Heart right ventricle (tissue), 16 donors: ENCODE results near the gene AFDN. TPM values are rescaled to one million over a fixed set of nuclear protein-coding genes. Genes with fewer than 3 reads are reported as not detected.
A peak's percentile ranks its signal among the peaks of the same experiment; 100 is the strongest.

ENCODE experiments used
- ATAC-seq, 8 donors: fragments of 200-7000 bp; cut with Tn5 transposase; one replicate each; pipeline ENCODE4 v1.9.1; 2020; ENCODE audit warnings: mild to moderate bottlenecking in 8 of 8, moderate library complexity in 8 of 8, moderate number of reproducible peaks in 1 of 8
- DNase-seq, 2 donors: peaks; one replicate each; pipeline ENCODE4 v3.0.0-alpha.2; 2020
- H3K27ac ChIP-seq, 10 donors: fragments of 200-600 bp; sonication (generic) in 2 of 10; one replicate each; pipeline versions ENCODE4 v1.5.0 to v1.8.0; 2020 to 2022; ENCODE audit warnings: mild to moderate bottlenecking in 3 of 10
- H3K27me3 ChIP-seq, 7 donors: fragments of 200-600 bp; one replicate each; pipeline ENCODE4 v1.8.0; 2021 to 2022; ENCODE audit warnings: mild to moderate bottlenecking in 2 of 7
- H3K36me3 ChIP-seq, 9 donors: fragments of 200-600 bp; sonication (generic) in 1 of 9; one replicate each; pipeline versions ENCODE4 v1.5.0 to v1.8.0; 2020 to 2022; ENCODE audit warnings: mild to moderate bottlenecking in 2 of 9
- H3K4me1 ChIP-seq, 9 donors: fragments of 200-600 bp; sonication (generic) in 1 of 9; one replicate each; pipeline versions ENCODE4 v1.5.0 to v1.8.0; 2020 to 2022; ENCODE audit warnings: mild to moderate bottlenecking in 4 of 9
- H3K4me3 ChIP-seq, 10 donors: fragments of 200-600 bp; sonication (generic) in 2 of 10; one replicate each; pipeline versions ENCODE4 v1.5.0 to v1.8.0; 2020 to 2022; ENCODE audit warnings: mild to moderate bottlenecking in 7 of 10, moderate library complexity in 2 of 10
- H3K9me3 ChIP-seq, 11 donors: fragments of 200-600 bp in 10 of 11; sonication (generic) in 2 of 11; one replicate each; pipeline versions ENCODE4 v1.5.0 to v1.8.0; 2013 to 2022; ENCODE audit warnings: mild to moderate bottlenecking in 2 of 11, control low read depth in 1 of 11, moderate library complexity in 1 of 11
- WGBS, 2 donors: extraction: QIAGEN DNeasy Blood & Tissue Kit; methylation state at CpG; one replicate each; pipeline ENCODE4 v1.1.7; 2013; ENCODE audit warnings: inconsistent platforms in 1 of 2; 5-methylcytosine and 5-hydroxymethylcytosine counted together
- intact Hi-C, 10 donors: fragments of 100-400 bp; cut with DNase I; formaldehyde crosslinking; loops; one replicate each; pipeline versions ENCODE4 v1.11.1 to v1.14.2; 2022
- polyA plus RNA-seq, 2 donors: library from polyadenylated mRNA; stranded (reverse); fragments of 200-250 nt; gene quantifications; one replicate each; pipeline ENCODE4 v1.2.3, GENCODE V29; 2013
- total RNA-seq, 10 donors: library from RNA; stranded (reverse); fragmentation: NEBNext Ultra II Directional in 3 of 10; extraction: Animal tissue kit (Norgen Biotek cat#: 25700) in 3 of 10; gene quantifications; one replicate each; pipeline versions ENCODE4 v1.2.1 to v1.2.4, GENCODE V29; 2021 to 2023
- TF ChIP-seq, protein P1 (sequence below), 9 donors: fragments of 200-600 bp; sonication (generic) in 2 of 9; IDR thresholded peaks; one replicate each; pipeline versions ENCODE4 v1.5.0 to v1.8.0; 2021 to 2022; ENCODE audit warnings: antibody characterized with exemption in 9 of 9, mild to moderate bottlenecking in 5 of 9, moderate library complexity in 1 of 9
- donor health status: Arrhythmogenic right ventricular cardiomyopathy.
- donor health status: ischemic (EF 13 %, LVEDD 7.1; RV severe dilation, severe dysfunction).
- donor health status: healthy with polysubstance abuse.
- donor health status: DM: no; HTN: yes; CAD: no.
- donor health status: DM: no; HTN: no; CAD: no.
- donor health status: ischemic (EF 25% LVEDD 6.9; RV normal size, moderate dysfunction).
- donor health status: ischemic (EF 25% LVEDD 5.7; RV mildly dilated, moderate dysfunction).
- donor health status: healthy.
- donor health status: DM: yes; HTN: yes; CAD: no.
- donor health status: Ischemic cardiomyopathy.
- donor health status: ischemic (EF 35%, LVEDD 5.7; RV mildly dilated, moderate dysfunction).
- donor health status: nonischemic (EF 11% LVEDD 7.7; RV severe dilation, severe dysfunction).
- donor health status: DM: yes; HTN: yes; CAD: no.
- donor health status: PGD.
- donor health status: ischemic (EF 29% LVEDD 5.4; RV normal size, mild dysfunction).
- donor health status: nonischemic (EF 23%, LVEDD 6.1; RV moderate dilation, normal function).

AFDN gene
- total and polyA plus RNA-seq, 12 donors = 17.4 to 79.9 (median 58.0) TPM

DNA sequence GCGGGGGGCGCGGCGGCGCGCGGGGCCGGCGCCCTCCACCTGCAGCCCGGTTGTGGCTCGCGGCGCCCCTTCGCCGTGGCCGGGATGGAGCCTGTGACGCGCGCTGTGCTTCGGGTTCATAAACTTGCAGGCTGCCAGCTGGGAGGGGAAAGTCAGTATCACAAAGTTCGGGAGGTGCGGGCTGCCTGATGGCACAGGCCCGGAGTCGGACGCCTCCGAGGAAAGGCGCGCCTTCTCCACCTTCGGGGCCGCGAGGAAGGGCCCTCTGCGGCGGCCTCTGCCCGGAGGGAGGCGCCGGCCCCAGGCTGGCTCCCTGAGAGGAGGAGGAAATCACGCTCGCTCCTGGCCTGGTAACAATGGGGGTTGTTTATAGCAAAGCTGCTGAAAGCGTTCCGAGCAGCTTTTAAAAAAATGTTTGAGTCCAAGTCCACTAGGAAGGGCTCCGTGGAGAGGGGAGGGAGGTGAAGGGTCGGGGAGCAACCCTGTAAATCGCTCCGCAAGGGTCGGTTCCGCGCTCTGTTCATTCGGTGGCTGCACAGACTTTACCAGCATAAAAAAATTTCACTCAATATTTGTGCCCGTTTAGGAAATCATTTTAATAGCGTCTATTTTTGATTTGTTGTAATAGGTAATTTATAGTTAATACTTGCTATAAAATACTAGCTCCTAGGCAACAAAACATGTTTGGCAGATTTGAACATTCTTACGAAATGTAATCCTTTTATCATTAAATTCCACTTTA lies 1.0 kb downstream of the AFDN start:
- intact Hi-C loops = loop anchor here in 2 of 10 donors (5.0 to 10.0 kb wide), 2 partner anchors 145 to 343 kb away; no protein-coding TSS in a partner anchor
- TF ChIP-seq, protein P1, sequence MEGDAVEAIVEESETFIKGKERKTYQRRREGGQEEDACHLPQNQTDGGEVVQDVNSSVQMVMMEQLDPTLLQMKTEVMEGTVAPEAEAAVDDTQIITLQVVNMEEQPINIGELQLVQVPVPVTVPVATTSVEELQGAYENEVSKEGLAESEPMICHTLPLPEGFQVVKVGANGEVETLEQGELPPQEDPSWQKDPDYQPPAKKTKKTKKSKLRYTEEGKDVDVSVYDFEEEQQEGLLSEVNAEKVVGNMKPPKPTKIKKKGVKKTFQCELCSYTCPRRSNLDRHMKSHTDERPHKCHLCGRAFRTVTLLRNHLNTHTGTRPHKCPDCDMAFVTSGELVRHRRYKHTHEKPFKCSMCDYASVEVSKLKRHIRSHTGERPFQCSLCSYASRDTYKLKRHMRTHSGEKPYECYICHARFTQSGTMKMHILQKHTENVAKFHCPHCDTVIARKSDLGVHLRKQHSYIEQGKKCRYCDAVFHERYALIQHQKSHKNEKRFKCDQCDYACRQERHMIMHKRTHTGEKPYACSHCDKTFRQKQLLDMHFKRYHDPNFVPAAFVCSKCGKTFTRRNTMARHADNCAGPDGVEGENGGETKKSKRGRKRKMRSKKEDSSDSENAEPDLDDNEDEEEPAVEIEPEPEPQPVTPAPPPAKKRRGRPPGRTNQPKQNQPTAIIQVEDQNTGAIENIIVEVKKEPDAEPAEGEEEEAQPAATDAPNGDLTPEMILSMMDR (IDR thresholded peaks at IDR 0.05) = peak in 3 of 9 donors; percentile 17 to 19 (median 19)
- peak; percentile 52 to 54 for DNase-seq
- Histone ChIP-seq H3K4me1 (peaks cover 4 to 61% (median 54%) of the 10 kb centered on the region in 9 donors), H3K9me3 (no peaks in the 10 kb centered on the region), H3K27ac (peak overlapping the region in 9 of 10 donors; percentile 59 to 83 (median 70)), H3K27me3 (peaks cover 0 to 43% (median 0%) of the 10 kb centered on the region in 7 donors), H3K4me3 (peak overlapping the region; percentile 37 to 84 (median 69)), H3K36me3 (no peaks in the 10 kb centered on the region)
- ATAC-seq = peak; percentile 14 to 68 (median 56)
- 2 to 3% methylated on average over 51 of the region's 51 CpGs for WGBS, 2 donors

DNA sequence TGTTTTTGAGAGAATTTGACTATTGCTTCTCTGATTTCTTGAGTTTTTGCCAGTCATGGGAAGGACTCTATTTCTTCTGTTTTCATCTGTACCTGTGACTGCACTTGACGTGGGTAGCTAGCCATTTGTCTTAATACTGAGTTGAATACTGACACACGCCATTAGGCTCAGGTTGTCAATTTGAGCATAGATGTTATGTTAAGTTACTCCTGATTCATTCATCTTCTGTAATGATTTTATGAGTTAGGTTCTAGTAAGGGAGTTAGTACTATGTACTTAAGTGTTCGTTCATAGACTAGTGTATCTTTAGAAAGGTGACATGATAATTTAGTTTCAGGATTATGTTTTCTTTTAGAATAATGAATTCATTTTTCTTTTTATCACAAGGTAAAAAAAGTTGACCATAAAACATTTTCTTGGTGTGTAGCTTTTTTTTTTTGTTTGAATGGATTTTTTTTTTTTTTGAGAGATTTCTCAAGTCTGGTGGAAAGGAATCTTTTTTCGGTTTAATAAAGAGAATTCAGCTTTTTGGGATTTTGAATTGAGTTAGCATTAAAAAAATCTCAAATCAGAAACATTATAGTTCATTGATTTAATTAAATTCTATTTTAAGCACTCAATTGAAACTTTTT lies 1.7 kb downstream of the AFDN start:
- no peaks in the 10 kb centered on the region for H3K9me3 ChIP-seq
- ATAC-seq (no peak), DNase-seq (no peak)
- intact Hi-C loops = loop anchor here in 2 of 10 donors (5.0 to 10.0 kb wide), 2 partner anchors 146 to 344 kb away; no protein-coding TSS in a partner anchor
- peak overlapping the region in 6 of 10 donors; percentile 66 to 83 (median 76) for H3K27ac ChIP-seq
- TF ChIP-seq, protein P1 (IDR thresholded peaks at IDR 0.05) = no peak
- peaks cover 4 to 68% (median 61%) of the 10 kb centered on the region in 9 donors for H3K4me1 ChIP-seq
- peak overlapping the region; percentile 37 to 84 (median 69) for H3K4me3 ChIP-seq
- peaks cover 0 to 43% (median 0%) of the 10 kb centered on the region in 7 donors for H3K27me3 ChIP-seq
- H3K36me3 ChIP-seq = no peaks in the 10 kb centered on the region
- WGBS, 2 donors = 49 to 57% methylated on average over 4 of the region's 4 CpGs

DNA sequence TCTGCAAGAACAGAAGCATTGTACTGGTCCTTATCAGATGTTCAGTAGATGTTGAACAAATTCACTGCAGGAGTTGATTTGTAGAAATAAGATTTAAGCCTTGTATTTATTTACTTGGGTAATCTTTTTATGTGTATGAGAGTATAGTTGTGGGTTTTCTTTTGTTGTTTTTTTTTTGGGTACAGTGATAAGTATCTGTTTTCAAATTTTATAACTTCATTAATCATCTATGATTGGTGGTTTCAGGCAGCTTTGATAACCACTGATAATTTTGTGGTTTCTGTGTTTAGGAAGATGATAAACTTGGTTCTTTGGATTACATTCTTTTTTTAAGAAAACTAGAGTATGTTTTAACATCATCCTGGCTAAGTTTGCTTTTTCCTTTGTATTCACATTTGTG lies 2.8 kb downstream of the AFDN start:
- H3K36me3 ChIP-seq = no peaks in the 10 kb centered on the region
- intact Hi-C loops = loop anchor here in 2 of 10 donors (5.0 to 10.0 kb wide), 2 partner anchors 147 to 345 kb away; no protein-coding TSS in a partner anchor
- no peaks in the 10 kb centered on the region for H3K9me3 ChIP-seq
- H3K4me3 ChIP-seq = no peak overlapping the region
- TF ChIP-seq, protein P1 (IDR thresholded peaks at IDR 0.05) = no peak
- peaks cover 4 to 75% (median 67%) of the 10 kb centered on the region in 9 donors for H3K4me1 ChIP-seq
- H3K27ac ChIP-seq = no peak overlapping the region
- DNase-seq = no peak
- H3K27me3 ChIP-seq = peaks cover 0 to 43% (median 0%) of the 10 kb centered on the region in 7 donors
- ATAC-seq = no peak

DNA sequence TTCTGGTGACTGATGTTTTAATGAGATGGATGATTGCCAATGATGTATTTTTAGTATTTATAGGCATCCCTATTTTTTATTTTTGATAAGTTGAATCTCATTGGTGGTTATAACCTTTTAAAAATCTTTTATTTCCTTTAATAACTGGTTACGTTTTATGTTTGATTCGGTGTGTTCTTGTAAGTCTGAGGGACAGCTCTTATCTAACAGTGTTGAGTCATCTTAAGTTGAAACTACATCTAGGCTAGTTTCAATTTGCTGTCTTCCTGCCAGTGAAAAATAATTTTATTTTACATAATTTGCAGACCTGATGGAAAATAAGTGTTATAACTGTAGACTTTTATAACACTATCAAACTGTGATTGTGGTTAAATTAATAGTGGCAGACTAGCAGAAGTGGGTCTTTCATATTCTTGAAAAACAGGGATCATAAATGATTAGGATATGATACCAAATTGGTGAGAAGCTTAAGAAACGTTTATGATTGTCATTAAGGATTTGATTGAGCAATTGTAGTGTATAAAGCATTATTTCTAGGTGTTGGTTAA lies 4.6 kb downstream of the AFDN start:
- intact Hi-C loops = loop anchor here in 3 of 10 donors (5.0 to 10.0 kb wide), 3 partner anchors 61 to 347 kb away; no protein-coding TSS in a partner anchor

More for the DNA sequence above, 4.6 kb downstream of the AFDN start:
- Histone ChIP-seq H3K36me3 (no peaks in the 10 kb centered on the region), H3K4me3 (no peak overlapping the region), H3K9me3 (no peaks in the 10 kb centered on the region), H3K27me3 (peaks cover 0 to 29% (median 0%) of the 10 kb centered on the region in 7 donors), H3K4me1 (peaks cover 0 to 67% (median 53%) of the 10 kb centered on the region in 9 donors), H3K27ac (no peak overlapping the region)
- ATAC-seq = no peak
- TF ChIP-seq, protein P1 (IDR thresholded peaks at IDR 0.05) = no peak
- no peak for DNase-seq
- WGBS, 2 donors = 51 to 60% methylated on average over 3 of the region's 3 CpGs
